CD14-positive monocyte (primary cell): ENCODE results near the gene CYP17A1. TPM values are rescaled to one million over a fixed set of nuclear protein-coding genes. Genes with fewer than 3 reads are reported as not detected.

ENCODE experiments used
- DNase-seq, 3 donors: peaks; one replicate each; pipeline ENCODE4 v3.0.0-alpha.2; 2011 to 2022
- H2AFZ ChIP-seq: 2 replicates; pipeline ENCODE4 v1.6.0; 2012; ENCODE audit warnings: mild to moderate bottlenecking, low read depth, low read length, inconsistent platforms; ENCODE audit not compliant: insufficient read depth, poor library complexity, severe bottlenecking
- H3K27ac ChIP-seq, 2 donors: 1 replicate in 1 of 2; 2 replicates in 1 of 2; pipeline ENCODE4 v1.5.1; 2012 to 2013; ENCODE audit warnings: low read length in 2 of 2, control low read depth in 1 of 2, inconsistent platforms in 1 of 2, low read depth in 1 of 2, mild to moderate bottlenecking in 1 of 2
- H3K27me3 ChIP-seq, 2 donors: one replicate each; pipeline versions ENCODE4 v1.6.0 to v1.6.1; 2011 to 2013; ENCODE audit warnings: low read length in 2 of 2; ENCODE audit not compliant: control insufficient read depth in 2 of 2, insufficient read depth in 2 of 2
- H3K36me3 ChIP-seq, 2 donors: replicated peaks in 1 of 2; 1 replicate in 1 of 2; 2 replicates in 1 of 2; pipeline versions ENCODE4 v1.5.1 to v1.6.1; 2012 to 2013; ENCODE audit warnings: low read length in 2 of 2, control low read depth in 1 of 2, inconsistent platforms in 1 of 2, mild to moderate bottlenecking in 1 of 2; ENCODE audit not compliant: insufficient read depth in 2 of 2, control insufficient read depth in 1 of 2
- H3K4me1 ChIP-seq, 2 donors: 1 replicate in 1 of 2; 2 replicates in 1 of 2; pipeline versions ENCODE4 v1.5.1 to v1.6.1; 2012 to 2013; ENCODE audit warnings: low read length in 2 of 2, control low read depth in 1 of 2, inconsistent platforms in 1 of 2, mild to moderate bottlenecking in 1 of 2, moderate library complexity in 1 of 2; ENCODE audit not compliant: insufficient read depth in 2 of 2, control insufficient read depth in 1 of 2
- H3K4me2 ChIP-seq: replicated peaks from 2 replicates; pipeline ENCODE3; 2012; ENCODE audit warnings: low read length, moderate library complexity, mild to moderate bottlenecking; ENCODE audit not compliant: poor library complexity, severe bottlenecking; ENCODE audit errors: extremely low read depth
- H3K4me3 ChIP-seq, 3 experiments: fragments of 200-600 bp in 1 of 3; sonication (generic) in 1 of 3; replicated peaks in 1 of 3; 1 replicate in 2 of 3; 2 replicates in 1 of 3; pipeline ENCODE4 v1.5.1; 2011 to 2013; ENCODE audit warnings: low read length in 3 of 3, mild to moderate bottlenecking in 3 of 3, control low read depth in 2 of 3, low read depth in 2 of 3, inconsistent platforms in 1 of 3, moderate library complexity in 1 of 3
- H3K79me2 ChIP-seq: 2 replicates; pipeline ENCODE4 v1.6.0; 2012; ENCODE audit warnings: mild to moderate bottlenecking, control low read depth, inconsistent platforms, low read length, moderate library complexity; ENCODE audit not compliant: insufficient read depth
- H3K9ac ChIP-seq: 2 replicates; pipeline ENCODE4 v1.6.0; 2017; ENCODE audit warnings: low read length, mild to moderate bottlenecking; ENCODE audit not compliant: insufficient read depth, poor library complexity, severe bottlenecking
- H3K9me3 ChIP-seq, 2 donors: replicated peaks in 1 of 2; 1 replicate in 1 of 2; 2 replicates in 1 of 2; pipeline versions ENCODE4 v1.5.1 to v1.6.1; 2012 to 2013; ENCODE audit warnings: low read length in 2 of 2, control low read depth in 1 of 2; ENCODE audit not compliant: control insufficient read depth in 1 of 2, insufficient read depth in 1 of 2
- H4K20me1 ChIP-seq: 2 replicates; pipeline ENCODE4 v1.6.0; 2012; ENCODE audit warnings: mild to moderate bottlenecking, low read length, control low read depth, moderate library complexity; ENCODE audit not compliant: insufficient read depth
- H3K27ac Mint-ChIP-seq, 7 donors: one replicate each; pipeline ENCODE4 v1.8.0; 2020; ENCODE audit warnings: mild to moderate bottlenecking in 7 of 7, mixed read lengths in 7 of 7, moderate library complexity in 6 of 7, inconsistent platforms in 2 of 7
- H3K27me3 Mint-ChIP-seq, 3 donors: one replicate each; pipeline ENCODE4 v1.8.0; 2021 to 2022; ENCODE audit warnings: low read depth in 3 of 3, mild to moderate bottlenecking in 3 of 3, mixed read lengths in 3 of 3, moderate library complexity in 3 of 3, inconsistent platforms in 1 of 3
- H3K36me3 Mint-ChIP-seq, 2 donors: one replicate each; pipeline ENCODE4 v1.8.0; 2020; ENCODE audit warnings: mixed read lengths in 2 of 2, inconsistent platforms in 1 of 2, mild to moderate bottlenecking in 1 of 2
- H3K4me1 Mint-ChIP-seq: one replicate; pipeline ENCODE4 v1.8.0; 2020; ENCODE audit warnings: mild to moderate bottlenecking, mixed read lengths
- H3K4me3 Mint-ChIP-seq, 2 donors: one replicate each; pipeline ENCODE4 v1.8.0; 2020; ENCODE audit warnings: mild to moderate bottlenecking in 2 of 2, mixed read lengths in 2 of 2, moderate library complexity in 1 of 2
- H3K9me3 Mint-ChIP-seq, 7 donors: one replicate each; pipeline ENCODE4 v1.8.0; 2020 to 2022; ENCODE audit warnings: mixed read lengths in 7 of 7, mild to moderate bottlenecking in 6 of 7, moderate library complexity in 6 of 7, inconsistent platforms in 2 of 7
- WGBS: methylation state at CpG from one replicate; pipeline ENCODE4 v1.1.5; 2013; ENCODE audit warnings: missing lambda C conversion rate; ENCODE audit not compliant: insufficient coverage; 5-methylcytosine and 5-hydroxymethylcytosine counted together
- intact Hi-C, 2 donors: fragments of 100-400 bp; cut with micrococcal nuclease; formaldehyde crosslinking; loops; one replicate each; pipeline versions ENCODE4 v1.15.0 to v1.15.1; 2023
- polyA plus RNA-seq, 3 donors: library from polyadenylated mRNA; depleted of rRNA in 1 of 3; unstranded in 2 of 3; stranded (reverse) in 1 of 3; fragments of 300-500 nt in 2 of 3; fragments of >200 nt in 1 of 3; fragmentation: Illumina TruSeq in 2 of 3; gene quantifications; 1 replicate in 2 of 3; 2 replicates in 1 of 3; pipeline ENCODE4 v1.2.3, GENCODE V29; 2012 to 2021
- TF ChIP-seq, protein P1 (sequence below): fragments of 200-600 bp; IDR thresholded peaks from one replicate; pipeline ENCODE4 v1.8.0; 2022; ENCODE audit warnings: antibody characterized with exemption, mild to moderate bottlenecking

CYP17A1 gene
- polyA plus RNA-seq, 3 donors = 0.04 TPM; not detected in 2

DNA sequence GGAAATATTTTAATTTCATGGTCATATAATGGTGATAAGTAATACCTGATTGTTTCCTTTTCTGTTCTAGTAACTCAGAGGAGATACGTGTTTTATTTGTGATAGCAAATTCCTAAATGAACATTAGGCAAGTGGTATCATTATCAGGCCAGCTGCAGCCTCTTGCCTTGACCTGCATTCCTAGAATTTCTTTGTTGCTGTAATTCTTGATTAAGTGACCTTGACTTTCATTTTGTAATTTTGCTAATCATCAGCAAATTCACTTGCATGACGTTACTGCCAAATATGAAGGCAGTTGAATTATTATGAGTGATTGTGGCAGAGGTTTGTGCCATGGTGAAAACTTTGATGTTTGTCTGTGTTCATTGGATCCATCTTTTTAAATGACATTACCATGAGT, 26.4 kb upstream of the CYP17A1 start:
- H3K9me3 Mint-ChIP-seq = no peaks in the 10 kb centered on the region
- Histone ChIP-seq H3K27ac (no peak overlapping the region), H3K36me3 (peaks cover 23 to 48% of the 10 kb centered on the region in 2 donors), H2AFZ (no peak overlapping the region), H3K4me1 (no peaks in the 10 kb centered on the region), H3K9me3 (no peaks in the 10 kb centered on the region), H3K4me3 (no peak overlapping the region), H4K20me1 (peaks cover 21% of the 10 kb centered on the region), H3K27me3 (peaks cover 6 to 9% of the 10 kb centered on the region in 2 donors), H3K79me2 (peaks cover 2% of the 10 kb centered on the region), H3K9ac (no peak overlapping the region), H3K4me2 (no peak overlapping the region)
- H3K4me3 Mint-ChIP-seq = no peak overlapping the region
- DNase-seq = no peak
- H3K4me1 Mint-ChIP-seq = no peaks in the 10 kb centered on the region
- peaks cover 47 to 76% of the 10 kb centered on the region in 2 donors for H3K36me3 Mint-ChIP-seq
- WGBS = no CpG with 5 or more reads among the region's 2 CpGs
- intact Hi-C loops = no loop called here
- peaks cover 4 to 8% (median 6%) of the 10 kb centered on the region in 3 donors for H3K27me3 Mint-ChIP-seq
- TF ChIP-seq, protein P1, sequence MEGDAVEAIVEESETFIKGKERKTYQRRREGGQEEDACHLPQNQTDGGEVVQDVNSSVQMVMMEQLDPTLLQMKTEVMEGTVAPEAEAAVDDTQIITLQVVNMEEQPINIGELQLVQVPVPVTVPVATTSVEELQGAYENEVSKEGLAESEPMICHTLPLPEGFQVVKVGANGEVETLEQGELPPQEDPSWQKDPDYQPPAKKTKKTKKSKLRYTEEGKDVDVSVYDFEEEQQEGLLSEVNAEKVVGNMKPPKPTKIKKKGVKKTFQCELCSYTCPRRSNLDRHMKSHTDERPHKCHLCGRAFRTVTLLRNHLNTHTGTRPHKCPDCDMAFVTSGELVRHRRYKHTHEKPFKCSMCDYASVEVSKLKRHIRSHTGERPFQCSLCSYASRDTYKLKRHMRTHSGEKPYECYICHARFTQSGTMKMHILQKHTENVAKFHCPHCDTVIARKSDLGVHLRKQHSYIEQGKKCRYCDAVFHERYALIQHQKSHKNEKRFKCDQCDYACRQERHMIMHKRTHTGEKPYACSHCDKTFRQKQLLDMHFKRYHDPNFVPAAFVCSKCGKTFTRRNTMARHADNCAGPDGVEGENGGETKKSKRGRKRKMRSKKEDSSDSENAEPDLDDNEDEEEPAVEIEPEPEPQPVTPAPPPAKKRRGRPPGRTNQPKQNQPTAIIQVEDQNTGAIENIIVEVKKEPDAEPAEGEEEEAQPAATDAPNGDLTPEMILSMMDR = no peak
- no peak overlapping the region for H3K27ac Mint-ChIP-seq

- Mint-ChIP-seq H3K36me3 (peaks cover 42 to 53% of the 10 kb centered on the region in 2 donors), H3K27me3 (no peaks in the 10 kb centered on the region), H3K4me1 (peaks cover 12% of the 10 kb centered on the region), H3K27ac (no peak overlapping the region), H3K9me3 (no peaks in the 10 kb centered on the region), H3K4me3 (no peak overlapping the region)
- Histone ChIP-seq H4K20me1 (peaks cover 55% of the 10 kb centered on the region), H3K27me3 (no peaks in the 10 kb centered on the region), H2AFZ (no peak overlapping the region), H3K36me3 (peaks cover 20 to 48% of the 10 kb centered on the region in 2 donors), H3K4me2 (no peak overlapping the region), H3K27ac (no peak overlapping the region), H3K79me2 (peaks cover 33% of the 10 kb centered on the region), H3K9ac (no peak overlapping the region), H3K4me1 (peaks cover 0 to 10% of the 10 kb centered on the region in 2 donors), H3K9me3 (no peaks in the 10 kb centered on the region), H3K4me3 (no peak overlapping the region)
- 100% methylated on average over 1 of the region's 2 CpGs for WGBS
- TF ChIP-seq, protein P1 = no peak
- intact Hi-C loops = no loop called here
- DNase-seq = no peak
These were observed 22.7 kb upstream of the CYP17A1 start for GRCh38 chr10:102859911-102860310.
